ENCODE data around the gene POU2AF2.

DNA sequence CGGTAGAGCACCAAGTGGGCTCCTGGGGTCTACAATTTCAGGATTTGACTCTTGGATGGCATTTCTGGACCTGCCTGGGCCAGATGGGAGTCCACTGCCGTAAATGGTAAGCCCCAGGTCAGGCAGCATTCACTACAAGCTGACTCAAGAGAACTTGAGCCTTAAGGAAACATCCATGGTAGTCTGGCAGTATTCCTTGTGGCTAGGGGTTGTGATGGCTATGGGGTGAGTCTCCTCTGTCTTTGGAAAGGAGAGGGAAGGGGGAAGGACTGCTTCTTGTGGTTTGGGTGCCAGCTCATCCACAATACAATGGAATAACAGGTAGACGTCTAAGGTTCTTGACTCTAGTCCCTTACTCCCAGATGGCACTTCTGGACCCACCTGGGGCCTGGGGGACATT lies 32.3 kb upstream of the POU2AF2 start:
- no peak for TF ChIP-seq POLR2AphosphoS5 (IDR thresholded peaks at IDR 0.05)
- TF ChIP-seq, protein P1, sequence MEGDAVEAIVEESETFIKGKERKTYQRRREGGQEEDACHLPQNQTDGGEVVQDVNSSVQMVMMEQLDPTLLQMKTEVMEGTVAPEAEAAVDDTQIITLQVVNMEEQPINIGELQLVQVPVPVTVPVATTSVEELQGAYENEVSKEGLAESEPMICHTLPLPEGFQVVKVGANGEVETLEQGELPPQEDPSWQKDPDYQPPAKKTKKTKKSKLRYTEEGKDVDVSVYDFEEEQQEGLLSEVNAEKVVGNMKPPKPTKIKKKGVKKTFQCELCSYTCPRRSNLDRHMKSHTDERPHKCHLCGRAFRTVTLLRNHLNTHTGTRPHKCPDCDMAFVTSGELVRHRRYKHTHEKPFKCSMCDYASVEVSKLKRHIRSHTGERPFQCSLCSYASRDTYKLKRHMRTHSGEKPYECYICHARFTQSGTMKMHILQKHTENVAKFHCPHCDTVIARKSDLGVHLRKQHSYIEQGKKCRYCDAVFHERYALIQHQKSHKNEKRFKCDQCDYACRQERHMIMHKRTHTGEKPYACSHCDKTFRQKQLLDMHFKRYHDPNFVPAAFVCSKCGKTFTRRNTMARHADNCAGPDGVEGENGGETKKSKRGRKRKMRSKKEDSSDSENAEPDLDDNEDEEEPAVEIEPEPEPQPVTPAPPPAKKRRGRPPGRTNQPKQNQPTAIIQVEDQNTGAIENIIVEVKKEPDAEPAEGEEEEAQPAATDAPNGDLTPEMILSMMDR (IDR thresholded peaks at IDR 0.05): no peak
- no peak for TF ChIP-seq POLR2A (IDR thresholded peaks at IDR 0.05)

Measured in transverse colon (tissue), 4 donors.